Testis (tissue), 2 donors: ENCODE measurements around the gene MAEA.

ENCODE experiments used
- CTCF ChIP-seq, 3 experiments: fragments of 450-650 bp in 2 of 3; fragments of 200-600 bp in 1 of 3; sonication (generic) in 1 of 3; IDR thresholded peaks; one replicate each; pipeline ENCODE4 v1.5.1; 2016 to 2019; ENCODE audit warnings: antibody characterized with exemption in 3 of 3, mild to moderate bottlenecking in 2 of 3, moderate library complexity in 1 of 3
- POLR2A ChIP-seq: fragments of 450-650 bp; IDR thresholded peaks from one replicate; pipeline ENCODE4 v1.6.1; 2017; ENCODE audit warnings: antibody characterized with exemption, mild to moderate bottlenecking, moderate library complexity

GRCh38 chr4:1294424-1294823 is 4.7 kb downstream of the MAEA start:
- TF ChIP-seq CTCF (IDR thresholded peaks at IDR 0.05) (no peak), POLR2A (no peak)
